Heart left ventricle (tissue), 13 donors: Measurements from ENCODE around the gene MYO1A.

Experiments
- POLR2A ChIP-seq, 2 donors: fragments of 450-650 bp; IDR thresholded peaks; one replicate each; pipeline ENCODE4 v1.6.1; 2017; ENCODE audit warnings: antibody characterized with exemption in 2 of 2, mild to moderate bottlenecking in 2 of 2, moderate library complexity in 2 of 2
- TF ChIP-seq, protein P1 (sequence below), 12 donors: fragments of 200-600 bp; sonication (generic) in 4 of 12; IDR thresholded peaks; one replicate each; pipeline versions ENCODE4 v1.5.0 to v1.8.0; 2018 to 2022; ENCODE audit warnings: antibody characterized with exemption in 12 of 12, mild to moderate bottlenecking in 5 of 12
- donor health status: ischemic (EF 13 %, LVEDD 7.1; RV severe dilation, severe dysfunction).
- donor health status: DM: no; HTN: yes; CAD: no.
- donor health status: DM: no; HTN: no; CAD: no.
- donor health status: ischemic (EF 25% LVEDD 6.9; RV normal size, moderate dysfunction).
- donor health status: ischemic (EF 25% LVEDD 5.7; RV mildly dilated, moderate dysfunction).
- donor health status: ischemic (EF 35%, LVEDD 5.7; RV mildly dilated, moderate dysfunction).
- donor health status: nonischemic (EF 11% LVEDD 7.7; RV severe dilation, severe dysfunction).
- donor health status: DM: yes; HTN: yes; CAD: no.
- donor health status: PGD.
- donor health status: ischemic (EF 29% LVEDD 5.4; RV normal size, mild dysfunction).
- donor health status: nonischemic (EF 23%, LVEDD 6.1; RV moderate dilation, normal function).

DNA sequence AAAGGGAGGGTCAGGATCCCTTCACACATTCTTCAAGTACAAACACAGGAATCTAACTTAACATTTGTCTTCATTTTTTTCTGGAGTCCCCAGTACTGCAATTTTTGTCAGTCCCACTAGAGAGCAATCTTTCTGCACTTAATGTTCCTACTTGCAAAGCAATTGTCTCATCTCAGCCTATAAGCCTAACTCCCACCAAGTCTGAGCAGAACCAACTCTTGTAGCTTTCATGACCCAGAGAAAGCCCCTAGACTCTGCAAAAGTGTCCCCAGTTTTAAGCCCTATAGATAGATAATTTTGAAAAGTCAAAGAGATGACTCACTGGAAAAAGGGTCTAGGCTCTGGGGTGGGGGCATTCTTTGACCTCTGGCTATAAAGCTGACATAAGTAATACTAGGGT lies 41.8 kb downstream of the MYO1A start:
- no peak for TF ChIP-seq POLR2A (IDR thresholded peaks at IDR 0.05)
- TF ChIP-seq, protein P1, sequence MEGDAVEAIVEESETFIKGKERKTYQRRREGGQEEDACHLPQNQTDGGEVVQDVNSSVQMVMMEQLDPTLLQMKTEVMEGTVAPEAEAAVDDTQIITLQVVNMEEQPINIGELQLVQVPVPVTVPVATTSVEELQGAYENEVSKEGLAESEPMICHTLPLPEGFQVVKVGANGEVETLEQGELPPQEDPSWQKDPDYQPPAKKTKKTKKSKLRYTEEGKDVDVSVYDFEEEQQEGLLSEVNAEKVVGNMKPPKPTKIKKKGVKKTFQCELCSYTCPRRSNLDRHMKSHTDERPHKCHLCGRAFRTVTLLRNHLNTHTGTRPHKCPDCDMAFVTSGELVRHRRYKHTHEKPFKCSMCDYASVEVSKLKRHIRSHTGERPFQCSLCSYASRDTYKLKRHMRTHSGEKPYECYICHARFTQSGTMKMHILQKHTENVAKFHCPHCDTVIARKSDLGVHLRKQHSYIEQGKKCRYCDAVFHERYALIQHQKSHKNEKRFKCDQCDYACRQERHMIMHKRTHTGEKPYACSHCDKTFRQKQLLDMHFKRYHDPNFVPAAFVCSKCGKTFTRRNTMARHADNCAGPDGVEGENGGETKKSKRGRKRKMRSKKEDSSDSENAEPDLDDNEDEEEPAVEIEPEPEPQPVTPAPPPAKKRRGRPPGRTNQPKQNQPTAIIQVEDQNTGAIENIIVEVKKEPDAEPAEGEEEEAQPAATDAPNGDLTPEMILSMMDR (IDR thresholded peaks at IDR 0.05), result peak; percentile 25 to 64 (median 40)
